Heart left ventricle (tissue), 13 donors: ENCODE measurements around the gene LAMC1.

Source experiments
- CTCF ChIP-seq, 12 donors: fragments of 200-600 bp; sonication (generic) in 4 of 12; IDR thresholded peaks; one replicate each; pipeline versions ENCODE4 v1.5.0 to v1.8.0; 2018 to 2022; ENCODE audit warnings: antibody characterized with exemption in 12 of 12, mild to moderate bottlenecking in 5 of 12
- POLR2A ChIP-seq, 2 donors: fragments of 450-650 bp; IDR thresholded peaks; one replicate each; pipeline ENCODE4 v1.6.1; 2017; ENCODE audit warnings: antibody characterized with exemption in 2 of 2, mild to moderate bottlenecking in 2 of 2, moderate library complexity in 2 of 2
- donor health status: ischemic (EF 13 %, LVEDD 7.1; RV severe dilation, severe dysfunction).
- donor health status: DM: no; HTN: yes; CAD: no.
- donor health status: DM: no; HTN: no; CAD: no.
- donor health status: ischemic (EF 25% LVEDD 6.9; RV normal size, moderate dysfunction).
- donor health status: ischemic (EF 25% LVEDD 5.7; RV mildly dilated, moderate dysfunction).
- donor health status: ischemic (EF 35%, LVEDD 5.7; RV mildly dilated, moderate dysfunction).
- donor health status: nonischemic (EF 11% LVEDD 7.7; RV severe dilation, severe dysfunction).
- donor health status: DM: yes; HTN: yes; CAD: no.
- donor health status: PGD.
- donor health status: ischemic (EF 29% LVEDD 5.4; RV normal size, mild dysfunction).
- donor health status: nonischemic (EF 23%, LVEDD 6.1; RV moderate dilation, normal function).

- TF ChIP-seq CTCF (IDR thresholded peaks at IDR 0.05) (no peak), POLR2A (IDR thresholded peaks at IDR 0.05) (no peak)
Observed at GRCh38 chr1:182984138-182984537, 39.1 kb upstream of the LAMC1 start.
